Measurements from ENCODE around the gene SLC34A3.

SLC34A3 gene

DNA sequence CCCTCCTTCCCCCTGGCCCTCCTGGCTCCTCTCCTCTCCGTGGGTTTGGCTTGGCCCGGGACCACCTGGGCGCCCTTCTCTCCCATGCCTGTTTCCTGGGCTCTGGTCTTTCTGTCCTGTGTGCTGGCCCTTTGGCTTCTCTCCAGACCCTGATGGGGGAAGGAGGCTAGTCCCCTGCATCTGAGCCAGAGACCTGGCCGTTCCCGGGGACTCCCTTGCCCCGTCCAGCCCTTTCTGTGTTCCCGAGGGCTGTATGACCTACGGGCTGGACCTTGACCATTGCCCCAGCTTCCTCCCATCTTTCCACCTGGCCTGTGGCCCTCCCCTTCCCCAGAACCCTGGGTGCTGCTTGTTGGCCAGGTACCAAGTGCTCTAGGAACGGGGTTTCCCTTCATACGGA is 32.8 kb downstream of the SLC34A3 start:
- DNase-seq: no peak

DNA sequence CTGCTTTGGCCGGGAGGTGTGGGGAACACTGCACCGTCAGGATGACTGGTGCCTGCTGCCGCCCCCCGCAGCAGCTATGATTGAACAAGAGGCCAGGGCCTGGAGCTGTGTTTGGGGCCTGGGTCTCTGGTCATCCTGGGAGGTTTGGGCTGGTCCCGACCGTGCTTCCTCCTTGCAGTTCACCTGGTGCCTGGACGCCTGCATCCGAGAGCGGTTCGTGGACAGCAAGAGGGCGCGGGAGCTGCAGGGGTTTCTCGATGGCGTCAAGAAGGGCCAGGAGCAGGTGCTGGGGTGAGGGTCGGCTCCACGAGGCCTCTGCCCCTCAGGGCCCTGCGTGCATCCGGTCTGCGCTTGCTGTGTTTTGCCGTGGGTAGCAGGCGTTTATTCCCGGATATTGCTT is 33.4 kb downstream of the SLC34A3 start:
- no peak for DNase-seq

DNA sequence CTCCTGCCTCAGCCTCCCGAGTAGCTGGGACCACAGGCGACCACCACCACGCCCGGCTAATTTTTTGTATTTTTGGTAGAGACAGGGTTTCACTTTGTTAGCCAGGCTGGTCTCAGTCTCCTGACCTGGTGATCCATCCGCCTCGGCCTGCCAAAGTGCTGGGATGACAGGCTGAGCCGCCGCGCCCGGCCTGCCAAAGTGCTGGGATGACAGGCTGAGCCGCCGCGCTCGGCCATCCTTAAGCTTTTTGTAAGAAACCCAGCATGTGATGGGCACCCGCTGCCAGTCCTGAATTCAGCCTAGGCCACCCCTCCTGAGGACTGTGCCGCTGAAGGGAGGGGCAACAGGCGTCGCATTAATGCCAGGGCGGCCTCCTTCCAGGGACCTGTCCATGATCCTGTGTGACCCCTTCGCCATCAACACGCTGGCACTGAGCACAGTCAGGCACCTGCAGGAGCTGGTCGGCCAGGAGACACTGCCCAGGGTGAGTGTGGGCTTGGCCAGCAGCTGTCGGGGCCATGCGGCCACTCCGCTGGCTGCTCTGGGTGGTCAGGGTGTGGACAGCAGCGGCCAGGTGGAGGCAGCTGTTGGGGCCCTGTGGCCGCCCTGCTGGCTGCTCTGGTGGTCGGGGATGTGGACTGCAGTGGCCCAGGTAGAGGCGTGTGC is 34.9 kb downstream of the SLC34A3 start:
- no peak for DNase-seq

DNA sequence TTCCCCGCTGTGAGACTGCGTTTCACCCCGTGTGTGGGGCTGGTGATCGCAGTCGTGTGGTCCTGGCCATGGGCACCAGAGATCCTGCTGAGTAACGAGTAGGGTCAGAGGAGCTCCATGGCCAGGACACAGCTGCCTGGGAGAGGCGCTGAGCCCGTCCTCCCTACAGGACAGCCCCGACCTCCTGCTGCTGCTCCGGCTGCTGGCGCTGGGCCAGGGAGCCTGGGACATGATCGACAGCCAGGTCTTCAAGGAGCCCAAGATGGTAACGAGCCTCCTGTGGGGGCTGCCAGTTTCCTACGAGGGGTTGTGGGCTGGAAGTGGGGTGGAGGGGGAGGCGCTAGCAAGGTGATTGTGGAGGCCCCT is 35.4 kb downstream of the SLC34A3 start:
- no peak for DNase-seq

DNA sequence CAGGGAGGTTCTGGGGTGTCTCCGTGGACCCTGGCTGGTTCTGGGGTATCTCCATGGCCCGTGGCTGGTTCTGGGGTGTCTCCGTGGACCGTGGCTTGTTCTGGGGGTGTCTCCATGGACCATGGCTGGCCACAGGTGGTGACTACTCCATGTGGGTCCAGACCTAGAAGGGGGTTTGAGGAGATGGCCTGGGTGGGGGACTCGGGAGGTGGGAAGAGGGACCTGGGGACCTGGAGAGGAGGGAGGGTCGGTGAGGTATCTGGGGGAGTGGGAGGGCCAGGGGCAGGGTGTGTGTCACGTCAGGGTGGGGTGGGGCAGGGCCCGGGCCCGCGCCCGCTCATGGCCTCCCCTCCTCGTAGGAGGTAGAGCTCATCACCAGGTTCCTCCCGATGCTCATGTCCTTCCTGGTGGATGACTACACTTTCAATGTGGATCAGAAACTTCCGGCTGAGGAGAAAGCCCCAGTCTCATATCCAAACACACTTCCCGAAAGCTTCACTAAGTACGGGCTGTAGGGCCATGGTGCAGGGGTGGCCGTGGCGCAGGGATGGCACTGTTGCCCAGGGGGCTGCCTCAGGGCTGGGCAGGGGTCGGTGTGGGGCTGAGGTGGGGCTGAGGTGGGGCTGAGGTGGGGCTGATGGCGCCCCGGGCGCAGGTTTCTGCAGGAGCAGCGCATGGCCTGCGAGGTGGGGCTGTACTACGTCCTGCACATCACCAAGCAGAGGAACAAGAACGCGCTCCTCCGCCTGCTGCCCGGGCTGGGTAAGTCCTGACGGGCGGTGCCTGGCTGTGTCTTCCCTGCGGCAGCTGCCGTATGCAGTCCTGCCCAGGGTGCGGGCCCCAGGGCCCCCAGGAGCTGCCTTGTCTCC is 36.1 kb downstream of the SLC34A3 start:
- DNase-seq: no peak

DNA sequence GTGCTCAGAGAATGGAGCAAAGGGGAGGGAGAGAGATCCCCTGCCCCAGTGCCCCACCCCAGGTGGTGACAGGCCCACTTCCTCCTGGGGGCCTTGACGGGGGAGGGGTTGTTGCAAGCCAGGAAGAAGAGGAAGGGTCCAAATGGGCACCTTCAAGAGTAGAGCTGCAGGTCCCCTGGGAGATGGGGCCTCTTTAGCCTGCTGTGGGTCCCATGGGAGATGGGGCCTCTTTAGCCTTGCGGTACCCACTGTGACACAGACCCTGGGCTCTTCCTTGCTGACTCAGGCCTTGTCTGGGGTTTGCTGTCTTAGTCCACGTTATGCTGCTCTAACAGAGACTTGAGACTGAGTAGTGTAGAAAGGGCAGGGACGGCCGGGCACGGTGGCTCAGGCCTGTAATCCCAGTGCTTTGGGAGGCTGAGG is 37.2 kb downstream of the SLC34A3 start:
- no peak for DNase-seq

DNA sequence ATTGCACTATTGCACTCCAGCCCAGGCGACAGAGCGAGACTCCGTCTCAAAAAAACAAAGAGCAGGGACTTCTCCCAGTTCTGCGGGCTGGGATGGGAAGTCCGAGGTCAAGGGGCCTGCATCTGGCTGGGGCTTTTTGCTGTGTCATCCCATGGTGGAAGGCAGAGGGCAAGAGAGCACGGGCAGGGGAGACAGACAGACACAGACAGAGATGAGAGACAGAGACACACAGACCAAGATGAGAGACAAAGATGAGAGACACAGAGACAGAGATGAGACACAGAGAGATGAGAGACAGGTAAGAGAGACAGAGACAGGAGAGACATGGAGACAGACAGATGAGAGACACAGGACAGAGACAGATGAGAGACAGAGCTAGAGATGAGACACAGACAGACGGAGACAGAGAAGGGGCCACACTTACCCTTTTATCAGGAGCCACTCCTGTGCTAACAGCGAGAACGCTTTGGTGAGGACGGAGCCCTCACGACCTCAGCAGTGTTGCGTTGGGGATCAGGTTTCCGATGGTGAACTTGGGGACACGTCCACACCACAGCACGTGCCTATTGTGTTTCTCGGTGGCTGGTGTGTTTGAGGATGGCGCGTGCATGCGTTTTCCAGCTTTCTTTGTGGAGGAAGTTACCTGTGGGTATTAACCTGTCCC is 38.0 kb downstream of the SLC34A3 start:
- no peak for DNase-seq

DNA sequence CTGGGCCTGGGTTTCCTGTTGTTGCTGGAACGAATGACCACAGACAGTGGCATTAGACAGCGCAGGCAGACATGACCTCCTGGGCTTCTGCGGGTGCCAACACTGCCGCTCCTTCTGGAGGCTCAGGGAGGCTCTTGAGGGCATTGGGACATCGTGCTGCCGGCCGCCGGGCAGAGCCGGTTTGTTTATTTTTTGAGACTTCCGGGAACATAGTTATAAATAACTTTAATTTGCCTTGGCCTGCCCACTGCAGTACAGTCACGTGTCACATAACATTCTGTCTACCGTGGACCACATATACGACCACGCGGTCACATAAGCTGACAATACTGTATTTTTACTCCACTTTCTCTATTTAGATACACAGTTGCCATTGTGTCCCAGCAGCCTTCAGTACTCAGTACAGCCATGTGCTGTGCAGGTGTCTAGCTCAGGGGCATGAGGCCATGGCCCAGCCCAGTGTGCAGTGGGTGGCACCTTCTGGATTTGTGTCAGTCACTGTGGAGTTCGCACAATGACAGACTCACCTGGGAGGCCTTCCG is 38.6 kb downstream of the SLC34A3 start:
- no peak for DNase-seq

DNA sequence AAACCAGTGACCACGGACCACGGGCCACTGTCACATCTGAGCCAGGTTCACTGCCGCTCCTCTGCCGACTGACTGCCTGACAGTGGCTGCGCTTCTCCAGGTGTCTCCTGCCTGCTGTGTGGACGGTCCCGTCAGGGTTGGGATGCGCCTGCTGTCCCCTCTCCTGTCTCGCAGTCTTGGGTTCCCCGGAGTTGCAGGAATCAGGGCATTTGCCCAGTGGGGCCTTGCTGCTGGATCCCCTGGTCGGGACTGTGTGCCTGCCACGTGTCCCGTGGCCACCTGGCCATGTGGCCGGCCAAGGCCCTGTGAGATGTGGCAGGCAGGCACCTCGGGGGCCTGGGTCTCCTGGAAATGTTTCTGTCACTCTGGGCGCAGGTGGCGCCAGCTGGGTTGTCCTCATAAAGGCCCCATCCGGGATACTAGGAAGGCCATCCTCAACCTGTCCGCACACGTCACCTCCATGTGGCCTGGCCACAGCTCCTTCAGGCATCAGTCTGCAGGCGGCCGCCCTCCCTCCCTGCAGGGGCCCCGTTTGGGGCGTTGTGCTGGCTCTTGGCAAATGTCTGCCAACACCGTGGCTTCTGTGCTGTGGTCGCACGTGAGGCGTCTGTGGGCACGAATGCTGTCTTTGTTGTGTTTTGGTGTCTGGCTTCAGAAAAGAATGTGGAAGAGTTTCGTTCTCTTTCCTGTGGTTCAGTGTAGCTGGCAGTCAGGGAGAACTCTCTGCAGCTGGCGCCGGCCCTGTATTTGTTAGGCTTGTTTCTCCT is 40.4 kb downstream of the SLC34A3 start:
- DNase-seq: no peak

DNA sequence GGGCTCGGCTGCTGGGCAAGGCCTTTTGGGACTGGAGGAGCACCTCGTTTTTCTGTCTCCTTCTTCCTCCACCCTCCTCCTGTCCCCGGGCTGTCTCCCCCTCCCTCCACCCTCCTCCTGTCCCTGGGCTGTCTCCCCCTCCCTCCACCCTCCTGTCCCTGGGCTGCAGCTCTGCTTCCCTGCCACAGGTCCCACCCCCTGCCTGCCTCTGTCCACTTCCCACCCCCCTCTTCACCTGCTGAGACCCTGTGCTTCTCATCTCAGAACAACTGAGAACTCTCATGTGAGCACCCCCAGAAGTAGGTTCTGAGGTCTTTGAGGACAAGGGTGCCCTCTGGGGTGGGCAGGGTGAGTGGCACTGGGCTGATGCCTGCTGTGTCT is 41.0 kb downstream of the SLC34A3 start:
- DNase-seq: no peak

DNA sequence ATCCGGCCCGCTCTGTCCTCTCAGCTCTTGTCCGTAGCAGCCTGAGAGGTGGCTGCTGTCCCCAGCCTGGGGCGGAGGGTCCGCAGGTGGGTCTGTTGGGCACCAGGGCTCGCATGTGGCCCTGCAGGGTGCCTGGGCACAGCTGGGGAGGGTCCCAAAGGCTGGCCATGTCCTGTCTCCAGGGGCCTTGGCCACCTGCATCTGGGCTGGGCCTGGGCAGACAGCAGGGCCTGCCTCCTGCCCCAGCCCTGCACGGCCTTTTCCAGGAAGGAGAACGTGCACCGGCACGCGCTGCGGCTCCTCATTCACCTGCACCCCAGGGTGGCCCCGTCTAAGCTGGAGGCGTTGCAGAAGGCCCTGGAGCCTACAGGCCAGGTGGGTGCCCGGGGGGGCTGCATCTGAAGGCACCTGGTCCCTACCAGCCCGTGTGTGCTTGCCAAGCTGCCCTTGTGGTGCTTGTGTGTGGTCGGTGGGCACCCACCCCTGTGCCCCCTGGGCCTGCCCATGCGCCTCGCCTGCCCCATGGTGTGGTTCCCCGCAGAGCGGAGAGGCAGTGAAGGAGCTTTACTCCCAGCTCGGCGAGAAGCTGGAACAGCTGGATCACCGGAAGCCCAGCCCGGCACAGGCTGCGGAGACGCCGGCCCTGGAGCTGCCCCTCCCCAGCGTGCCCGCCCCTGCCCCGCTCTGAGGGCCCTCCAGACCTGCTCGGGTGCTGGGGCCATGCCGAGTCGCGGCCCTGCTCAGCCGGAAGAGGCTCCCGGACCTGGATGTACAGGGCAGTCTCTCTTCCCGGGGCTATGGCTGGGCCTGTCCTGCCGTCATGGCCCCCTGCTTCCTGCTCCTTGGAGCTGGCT is 41.8 kb downstream of the SLC34A3 start:
- no peak for DNase-seq

DNA sequence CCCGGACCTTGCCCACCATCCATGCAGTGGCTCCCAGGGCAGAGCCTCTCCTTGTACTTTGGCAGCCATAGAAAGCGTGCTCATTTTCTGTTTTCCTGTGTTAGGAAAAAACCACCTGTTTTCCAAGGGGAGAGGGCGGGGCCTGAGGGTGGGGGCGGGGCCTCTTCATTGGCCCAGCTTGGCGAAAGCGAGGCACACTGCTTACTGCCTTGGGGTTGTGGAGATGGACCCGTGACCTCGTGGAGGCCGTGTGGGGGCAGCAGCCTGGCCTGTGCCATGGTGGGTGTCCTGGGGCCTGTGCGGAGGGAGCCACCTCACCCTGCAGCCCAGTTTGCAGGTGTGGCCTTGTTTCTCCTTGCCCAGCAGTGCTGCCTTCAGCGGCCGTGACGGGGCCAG is 42.4 kb downstream of the SLC34A3 start:
- no peak for DNase-seq

DNA sequence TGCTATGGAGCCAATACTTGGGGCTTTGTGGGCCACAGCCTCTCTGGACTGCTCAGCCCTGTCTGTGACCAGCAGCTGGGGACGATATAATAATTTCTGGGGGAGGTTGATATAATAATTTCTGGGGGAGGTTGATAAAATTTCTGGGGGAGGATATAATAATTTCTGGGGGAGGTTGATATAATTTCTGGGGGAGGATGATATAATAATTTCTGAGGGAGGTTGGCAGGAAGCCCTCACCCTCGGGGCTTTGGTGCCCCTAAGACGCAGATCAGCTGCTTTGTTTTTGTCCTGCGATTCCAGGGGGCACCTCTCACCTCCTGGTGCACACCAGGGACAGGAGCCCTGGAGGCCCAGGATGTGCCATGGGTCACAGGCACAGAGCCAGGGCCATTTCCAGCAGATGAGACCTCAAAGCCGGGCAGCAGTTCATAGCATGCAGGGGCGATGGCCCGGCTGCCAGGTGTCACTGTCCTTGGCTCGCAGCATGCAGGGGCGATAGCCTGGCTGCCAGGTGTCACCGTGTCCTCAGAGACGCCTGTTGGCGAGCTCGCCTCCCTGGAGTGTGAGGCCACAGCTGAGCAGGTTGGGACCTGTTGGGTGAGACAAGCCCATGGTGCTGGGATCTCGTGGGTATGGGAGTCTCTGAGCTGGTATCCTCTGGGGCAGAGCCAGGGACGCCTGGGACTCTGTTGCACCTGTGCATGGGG is 43.1 kb downstream of the SLC34A3 start:
- DNase-seq: no peak

DNA sequence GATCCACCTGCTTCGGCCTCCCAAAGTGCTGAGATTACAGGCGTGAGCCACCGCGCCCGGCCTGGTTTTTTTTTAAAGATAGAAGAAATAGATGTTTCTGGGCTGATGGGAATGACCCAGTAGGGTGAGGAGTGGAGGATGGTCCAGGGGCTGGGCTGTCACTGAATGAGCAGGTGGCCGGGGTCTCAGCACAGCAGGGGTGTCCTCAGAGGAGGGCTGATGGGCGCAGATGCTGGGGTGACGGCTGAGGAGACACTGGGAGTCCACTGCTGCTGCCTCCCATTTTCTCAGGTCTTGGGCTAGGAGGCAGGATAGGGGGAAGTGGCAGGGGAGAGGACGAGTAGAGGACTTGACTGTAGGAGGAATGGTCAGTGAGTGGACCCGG is 44.5 kb downstream of the SLC34A3 start:
- DNase-seq: no peak

DNA sequence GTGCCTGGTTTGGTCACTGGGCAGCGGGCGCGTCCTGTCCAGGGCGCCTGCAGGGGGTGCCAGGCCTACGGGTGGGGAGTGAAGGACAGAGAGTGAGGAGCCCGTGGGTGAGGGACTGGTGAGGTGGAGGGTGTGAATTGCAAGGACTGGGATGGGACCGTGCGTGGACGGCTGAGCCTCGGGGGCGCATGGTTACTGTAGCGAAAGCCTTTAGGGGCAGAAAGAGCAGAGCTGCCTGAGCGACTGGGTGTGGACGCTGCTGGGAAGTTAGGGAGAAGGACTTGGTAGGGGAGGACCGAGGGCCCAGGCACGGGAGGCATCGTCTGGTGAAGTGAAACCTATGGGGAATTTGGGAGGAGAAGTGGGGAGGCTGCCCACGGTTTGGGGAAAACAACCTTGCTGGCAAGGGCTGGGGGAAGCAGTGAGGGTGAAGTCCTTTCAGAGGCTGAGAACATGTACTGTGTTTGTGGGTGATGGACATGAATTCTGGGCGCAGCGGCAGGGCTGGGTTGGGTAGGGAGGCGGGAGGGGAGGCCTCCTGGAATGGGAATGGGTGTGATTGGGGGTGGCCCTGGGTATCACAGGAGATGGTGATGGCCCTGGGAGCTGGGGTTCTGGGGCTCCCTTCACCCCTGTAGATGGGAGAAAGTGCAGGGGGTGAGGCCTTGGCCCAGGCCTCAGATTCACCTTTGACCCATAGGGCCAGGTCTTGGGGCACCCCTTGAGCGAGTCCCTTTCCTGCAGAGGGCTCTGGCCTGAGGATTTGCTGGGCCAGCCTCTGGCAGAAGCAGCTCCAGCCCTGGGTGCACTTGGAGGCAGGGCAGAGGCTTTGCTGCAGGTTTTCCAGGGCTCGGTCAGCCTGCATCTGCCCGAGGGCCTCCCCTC is 45.1 kb downstream of the SLC34A3 start:
- no peak for DNase-seq

DNA sequence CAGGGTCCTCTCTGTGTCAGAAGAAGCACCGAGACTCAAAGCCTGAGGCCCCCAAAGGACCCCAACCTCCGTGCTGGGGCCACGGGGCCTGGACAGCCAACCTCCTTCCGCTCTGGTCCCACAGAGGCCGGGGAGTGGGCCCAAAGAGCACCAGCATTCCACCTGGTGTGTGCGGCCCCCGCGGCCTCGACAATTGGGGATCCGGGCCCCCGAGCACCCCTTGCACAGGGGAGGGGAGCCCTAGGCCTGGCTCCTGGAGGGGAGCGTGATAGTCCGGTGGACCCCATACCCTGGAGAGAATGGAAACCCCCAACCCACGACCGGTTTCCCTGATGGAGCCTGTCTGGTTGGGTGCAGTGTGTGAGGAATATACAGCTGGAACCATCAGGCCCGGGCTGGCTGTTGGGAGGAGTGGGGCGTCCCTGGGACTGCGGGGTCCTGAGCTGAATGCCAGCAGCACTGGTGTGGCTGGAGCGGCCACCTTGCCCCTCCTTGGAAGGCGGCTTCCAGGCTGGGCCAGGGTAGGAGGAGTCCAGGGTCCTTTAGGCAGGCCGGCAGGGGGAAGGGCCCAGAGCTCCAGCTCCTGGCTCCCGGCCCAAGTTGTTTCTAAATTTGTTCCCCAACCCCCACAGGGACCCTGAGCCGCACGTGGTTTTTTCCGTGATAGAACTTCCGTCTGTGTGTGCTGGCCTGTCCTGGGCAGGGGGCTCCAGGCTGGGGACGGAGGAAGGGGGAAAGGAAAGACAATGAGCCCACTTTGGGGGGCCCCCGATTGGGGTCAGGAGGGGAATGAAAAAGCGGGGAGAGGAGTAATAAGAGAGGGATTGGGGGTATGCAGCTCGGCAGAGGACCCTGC is 46.0 kb downstream of the SLC34A3 start:
- DNase-seq: no peak

DNA sequence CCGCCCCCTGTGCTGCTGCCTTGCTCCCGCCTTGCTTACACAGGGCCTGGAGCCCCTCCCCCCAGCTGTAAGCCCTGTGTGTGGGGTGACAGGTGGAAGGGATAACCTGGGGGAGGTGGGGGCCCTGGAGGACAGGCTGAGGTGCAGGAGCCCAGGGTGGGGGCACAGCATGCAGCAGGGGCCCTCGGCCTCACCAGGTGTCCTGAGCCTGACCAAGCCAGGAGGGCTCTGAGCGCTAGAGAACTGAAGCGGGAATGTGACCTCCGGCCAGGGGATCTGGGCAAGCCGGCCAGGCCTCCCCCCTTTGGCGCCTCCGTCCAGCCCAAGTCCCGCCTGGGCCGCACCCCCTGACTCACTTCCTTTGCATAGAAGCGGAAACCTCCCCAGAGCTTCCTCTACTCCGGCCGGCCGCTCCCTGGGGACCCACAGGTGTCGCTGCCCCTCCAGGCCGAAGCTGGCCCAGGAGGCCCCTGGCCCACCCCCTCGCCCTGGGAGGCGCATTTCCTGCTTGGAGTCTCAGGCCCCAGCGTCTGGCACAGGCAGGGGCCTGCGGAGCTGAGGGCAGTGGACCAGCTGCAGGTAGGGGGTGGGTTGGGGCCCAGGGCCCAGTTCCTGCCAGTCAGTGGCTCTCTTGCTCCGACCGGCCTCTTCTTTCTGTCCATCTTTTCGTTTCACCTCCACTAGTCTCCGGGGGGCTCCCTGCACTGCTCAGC is 46.8 kb downstream of the SLC34A3 start, which contains the start of gene TOR4A:
Gene TOR4A (plus strand): TSS at position 398 of the 713 bp plus-strand sequence. CDS start 964 bp downstream, outside the sequence.
- DNase-seq: no peak

DNA sequence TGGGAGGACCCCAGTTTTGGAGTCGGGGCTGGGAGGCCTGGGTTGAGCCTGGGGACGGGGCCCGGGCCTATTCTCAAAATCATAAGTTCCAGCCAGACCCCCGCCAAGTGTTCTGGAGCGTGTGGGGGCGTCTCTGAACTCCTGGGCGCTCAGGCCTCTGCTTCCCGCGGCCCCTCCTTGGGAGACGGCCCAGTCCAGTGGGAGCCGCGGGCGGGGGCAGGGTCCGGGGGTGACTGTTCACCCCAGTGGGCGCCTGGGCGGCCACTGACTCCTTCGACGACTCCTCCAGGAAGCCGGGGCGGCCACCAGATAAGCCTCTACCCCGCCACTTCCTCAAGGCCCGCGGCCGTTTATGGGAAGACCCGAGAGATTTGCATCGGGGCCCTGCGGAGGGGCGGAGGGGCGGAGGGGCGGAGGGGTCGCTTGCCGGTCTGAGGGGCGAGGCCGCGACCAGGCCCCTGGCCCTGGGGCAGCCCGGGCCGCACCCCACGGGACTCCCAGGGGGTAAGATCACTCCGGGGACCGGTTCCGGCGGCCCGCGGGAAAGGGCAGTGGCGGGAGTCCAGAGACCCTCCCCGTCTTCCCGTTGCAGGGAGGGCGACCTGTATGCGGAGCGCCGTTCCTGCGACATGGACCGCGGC is 47.5 kb downstream of the SLC34A3 start:
- no peak for DNase-seq

All from stimulated activated CD4-positive, alpha-beta T cell treated with anti-CD3 and anti-CD28 coated beads, Interleukin-4, amount 100 ng/mL, for 1 hour (primary cell).